ENCODE data around the gene PKMYT1.
"Not testable (repeated sequence)": the region's sequence is repeated elsewhere in the genome, so short reads cannot be mapped to it uniquely, and the experiment has no call there.

The PKMYT1 gene

GRCh38 chr16:2950353-2950724 is 29.9 kb downstream of the PKMYT1 start:
- no peak for DNase-seq
- in situ Hi-C loops (cut with HindIII; ENCODE audit: low pct_ligation_motif_present, low pct_unique_long_range_greater_than_20kb, low sequenced_read_pairs) = no loop called here

GRCh38 chr16:2949705-2950352 is 30.4 kb downstream of the PKMYT1 start:
- in situ Hi-C loops (cut with HindIII; ENCODE audit: low pct_ligation_motif_present, low pct_unique_long_range_greater_than_20kb, low sequenced_read_pairs) = no loop called here
- DNase-seq = no peak

GRCh38 chr16:2948807-2949704 is 31.2 kb downstream of the PKMYT1 start:
- no peak for DNase-seq
- in situ Hi-C loops (cut with HindIII; ENCODE audit: low pct_ligation_motif_present, low pct_unique_long_range_greater_than_20kb, low sequenced_read_pairs) = no loop called here

- in situ Hi-C loops (cut with HindIII; ENCODE audit: low pct_ligation_motif_present, low pct_unique_long_range_greater_than_20kb, low sequenced_read_pairs) = no loop called here
- DNase-seq = no peak
Measured at GRCh38 chr16:2946649-2947048, 33.6 kb downstream of the PKMYT1 start.

GRCh38 chr16:2943716-2944115 is 36.5 kb downstream of the PKMYT1 start:
- in situ Hi-C loops (cut with HindIII; ENCODE audit: low pct_ligation_motif_present, low pct_unique_long_range_greater_than_20kb, low sequenced_read_pairs); DNase-seq: not testable (repeated sequence)

GRCh38 chr16:2942045-2942444 is 38.2 kb downstream of the PKMYT1 start:
- DNase-seq = no peak
- in situ Hi-C loops (cut with HindIII; ENCODE audit: low pct_ligation_motif_present, low pct_unique_long_range_greater_than_20kb, low sequenced_read_pairs) = no loop called here

GRCh38 chr16:2939968-2940367 is 40.3 kb downstream of the PKMYT1 start:
- in situ Hi-C loops (cut with HindIII; ENCODE audit: low pct_ligation_motif_present, low pct_unique_long_range_greater_than_20kb, low sequenced_read_pairs) = no loop called here
- no peak for DNase-seq

GRCh38 chr16:2938206-2938605 is 42.0 kb downstream of the PKMYT1 start:
- in situ Hi-C loops (cut with HindIII; ENCODE audit: low pct_ligation_motif_present, low pct_unique_long_range_greater_than_20kb, low sequenced_read_pairs) = no loop called here
- no peak for DNase-seq

GRCh38 chr16:2937170-2937569 is 43.1 kb downstream of the PKMYT1 start:
- in situ Hi-C loops (cut with HindIII; ENCODE audit: low pct_ligation_motif_present, low pct_unique_long_range_greater_than_20kb, low sequenced_read_pairs) = no loop called here
- no peak for DNase-seq

GRCh38 chr16:2936436-2937011 is 43.7 kb downstream of the PKMYT1 start:
- no peak for DNase-seq

GRCh38 chr16:2934450-2934849 is 45.8 kb downstream of the PKMYT1 start:
- no peak for DNase-seq
- in situ Hi-C loops (cut with HindIII; ENCODE audit: low pct_ligation_motif_present, low pct_unique_long_range_greater_than_20kb, low sequenced_read_pairs) = no loop called here

More at GRCh38 chr16:2936436-2937011, 43.7 kb downstream of the PKMYT1 start:
- in situ Hi-C loops (cut with HindIII; ENCODE audit: low pct_ligation_motif_present, low pct_unique_long_range_greater_than_20kb, low sequenced_read_pairs) = no loop called here

GRCh38 chr16:2933701-2934100 is 46.5 kb downstream of the PKMYT1 start:
- no peak for DNase-seq
- in situ Hi-C loops (cut with HindIII; ENCODE audit: low pct_ligation_motif_present, low pct_unique_long_range_greater_than_20kb, low sequenced_read_pairs) = no loop called here

GRCh38 chr16:2933136-2933535 is 47.1 kb downstream of the PKMYT1 start:
- in situ Hi-C loops (cut with HindIII; ENCODE audit: low pct_ligation_motif_present, low pct_unique_long_range_greater_than_20kb, low sequenced_read_pairs) = no loop called here
- DNase-seq = no peak

GRCh38 chr16:2931231-2931914 is 48.9 kb downstream of the PKMYT1 start:
- in situ Hi-C loops (cut with HindIII; ENCODE audit: low pct_ligation_motif_present, low pct_unique_long_range_greater_than_20kb, low sequenced_read_pairs); DNase-seq: not testable (repeated sequence)

- DNase-seq = no peak
- in situ Hi-C loops (cut with HindIII; ENCODE audit: low pct_ligation_motif_present, low pct_unique_long_range_greater_than_20kb, low sequenced_read_pairs) = no loop called here
Measured at GRCh38 chr16:2930236-2930635, 50.0 kb downstream of the PKMYT1 start.

GRCh38 chr16:2929693-2930092 is 50.6 kb downstream of the PKMYT1 start:
- DNase-seq = no peak
- in situ Hi-C loops (cut with HindIII; ENCODE audit: low pct_ligation_motif_present, low pct_unique_long_range_greater_than_20kb, low sequenced_read_pairs) = no loop called here

GRCh38 chr16:2928796-2929195 is 51.5 kb downstream of the PKMYT1 start:
- in situ Hi-C loops (cut with HindIII; ENCODE audit: low pct_ligation_motif_present, low pct_unique_long_range_greater_than_20kb, low sequenced_read_pairs) = no loop called here
- no peak for DNase-seq

GRCh38 chr16:2928151-2928550 is 52.1 kb downstream of the PKMYT1 start:
- in situ Hi-C loops (cut with HindIII; ENCODE audit: low pct_ligation_motif_present, low pct_unique_long_range_greater_than_20kb, low sequenced_read_pairs); DNase-seq: not testable (repeated sequence)

GRCh38 chr16:2927010-2927646 is 53.1 kb downstream of the PKMYT1 start:
- peak; percentile 92 for DNase-seq
- in situ Hi-C loops (cut with HindIII; ENCODE audit: low pct_ligation_motif_present, low pct_unique_long_range_greater_than_20kb, low sequenced_read_pairs) = no loop called here
